ENCODE results near the gene CBX5.

- TF ChIP-seq CTCF (IDR thresholded peaks at IDR 0.05; ENCODE audit: insufficient read depth, low read depth, low read length) (no peak), EZH2 (IDR thresholded peaks at IDR 0.05; ENCODE audit: insufficient read depth, low read length) (no peak)
Observed at GRCh38 chr12:54197431-54197909, 82.5 kb downstream of the CBX5 start.

Measured in astrocyte (in vitro differentiated cells and primary cell).